BLaER1 treated with 17β-estradiol and CSF1 and Interleukin-3, amounts not matched to agents 10 nM and 100 nM (cell line): ENCODE data around the gene CDCA4.

Experiments
- H3K27ac ChIP-seq, 11 experiments: shearing (Covaris generic); formaldehyde crosslinking; 2 replicates each; pipeline ENCODE4 v1.8.1; 2022
- H3K27me3 ChIP-seq, 11 experiments: shearing (Covaris generic); formaldehyde crosslinking; 2 replicates each; pipeline ENCODE4 v1.8.1; 2022
- H3K36me3 ChIP-seq, 11 experiments: shearing (Covaris generic); formaldehyde crosslinking; 2 replicates each; pipeline ENCODE4 v1.8.1; 2022
- H3K4me1 ChIP-seq, 10 experiments: shearing (Covaris generic); formaldehyde crosslinking; 2 replicates each; pipeline ENCODE4 v1.8.1; 2022
- H3K4me2 ChIP-seq, 11 experiments: shearing (Covaris generic); formaldehyde crosslinking; 2 replicates each; pipeline ENCODE4 v1.8.1; 2022
- H3K4me3 ChIP-seq, 10 experiments: shearing (Covaris generic); formaldehyde crosslinking; 2 replicates each; pipeline ENCODE4 v1.8.1; 2022
- H3K9ac ChIP-seq, 11 experiments: shearing (Covaris generic); formaldehyde crosslinking; 2 replicates each; pipeline ENCODE4 v1.8.1; 2022
- H3K9me3 ChIP-seq, 11 experiments: shearing (Covaris generic); formaldehyde crosslinking; replicated peaks in 1 of 11; 2 replicates each; pipeline ENCODE4 v1.8.1; 2022
- H4K20me1 ChIP-seq, 11 experiments: shearing (Covaris generic); formaldehyde crosslinking; 2 replicates each; pipeline ENCODE4 v1.8.1; 2022
- Cebpa-rat ChIP-seq, 11 experiments: shearing (Covaris generic); IDR thresholded peaks; 2 replicates each; pipeline ENCODE4 v1.8.1; 2022

The CDCA4 gene

DNA sequence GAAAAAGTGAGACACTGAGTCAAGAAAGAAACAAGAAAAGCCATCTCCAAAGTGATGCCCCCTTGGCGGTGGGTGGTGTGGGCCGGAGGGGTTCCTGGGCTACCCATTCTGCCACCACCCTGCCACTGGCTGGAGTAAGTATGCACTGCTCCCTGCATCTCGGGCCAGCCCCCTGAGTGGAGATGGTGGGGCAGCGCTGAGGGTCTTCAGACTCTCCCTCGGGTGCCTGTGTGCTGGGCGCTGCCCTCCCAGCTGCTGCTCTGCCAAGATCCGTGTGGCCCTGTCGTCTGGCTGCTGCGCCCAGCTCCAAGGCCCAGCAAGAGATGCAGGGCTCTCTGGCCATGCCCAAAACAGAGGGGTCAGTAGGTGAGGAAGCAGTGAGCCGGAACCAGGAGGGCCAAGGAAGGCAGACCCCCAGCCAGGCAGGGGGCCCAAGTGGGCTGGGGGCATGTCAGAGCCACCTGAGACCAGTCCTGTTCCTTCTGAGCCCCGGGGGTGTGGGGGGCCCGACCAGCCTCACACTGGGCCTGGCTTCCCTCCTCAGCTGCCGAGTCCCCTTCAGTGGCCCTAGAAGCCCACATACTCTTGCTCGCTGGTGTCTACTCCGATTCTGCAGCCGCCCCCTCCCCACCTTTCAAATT lies 39.2 kb upstream of the CDCA4 start:
- Histone ChIP-seq H3K27ac (peak overlapping the region; percentile 78 to 96 (median 93)), H3K4me2 (peak overlapping the region; percentile 96 to 100 (median 98)), H3K4me3 (peak overlapping the region; percentile 12 to 82 (median 66); a peak in 18 of 20 replicates), H3K36me3 (peaks cover 23 to 32% (median 30%) of the 10 kb centered on the region in 11 experiments), H3K27me3 (no peaks in the 10 kb centered on the region), H4K20me1 (peaks cover 0 to 59% (median 43%) of the 10 kb centered on the region in 11 experiments; a peak in 18 of 22 replicates), H3K9me3 (no peaks in the 10 kb centered on the region), H3K4me1 (peaks cover 69 to 79% (median 74%) of the 10 kb centered on the region in 10 experiments), H3K9ac (peak overlapping the region; percentile 74 to 93 (median 87))
- no peak for TF ChIP-seq Cebpa-rat (IDR thresholded peaks at IDR 0.05)

DNA sequence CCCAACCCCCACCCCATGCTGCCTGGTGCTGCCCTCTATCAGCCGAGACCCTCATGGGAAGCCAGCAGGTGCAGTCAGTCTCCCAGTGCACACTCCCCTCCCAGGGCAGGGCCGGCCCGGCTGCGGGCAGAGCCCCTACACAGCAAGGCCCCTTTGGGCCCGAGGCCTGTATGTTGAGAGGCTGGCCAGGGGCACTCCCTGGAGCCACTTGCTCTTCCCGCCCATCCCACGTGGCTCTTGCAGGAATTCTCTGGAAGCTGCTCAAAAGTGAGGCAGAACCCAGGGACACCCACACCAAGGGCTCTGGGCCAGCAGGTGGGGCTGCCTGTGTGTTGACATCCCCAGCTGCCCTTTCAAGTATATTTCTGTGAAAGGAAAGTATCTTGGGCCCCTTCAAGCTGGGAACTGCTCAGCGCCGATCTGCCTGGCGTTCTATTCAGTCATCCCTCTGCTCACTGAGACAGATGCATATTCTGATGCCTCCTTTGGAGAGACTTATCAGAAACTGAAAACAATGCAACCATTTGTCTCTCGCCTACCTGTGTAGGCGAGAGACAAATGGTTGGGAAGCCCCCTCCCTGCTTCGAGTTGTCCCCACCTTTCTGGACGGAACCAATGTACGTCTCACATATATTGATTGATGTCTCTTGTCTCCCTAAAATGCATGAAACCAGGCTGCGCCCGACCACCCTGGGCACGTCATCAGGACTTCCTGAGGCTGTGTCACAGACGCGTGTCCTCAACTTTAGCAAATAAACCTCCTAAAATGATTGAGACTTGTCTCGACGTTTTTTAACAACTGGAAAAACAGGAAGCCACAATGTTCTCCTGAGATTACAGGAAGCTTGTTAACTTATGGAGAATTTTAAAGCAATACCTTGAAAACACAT lies 38.4 kb upstream of the CDCA4 start:
- no peaks in the 10 kb centered on the region for H3K9me3 ChIP-seq
- no peaks in the 10 kb centered on the region for H3K27me3 ChIP-seq
- peaks cover 64 to 72% (median 67%) of the 10 kb centered on the region in 10 experiments for H3K4me1 ChIP-seq
- H3K36me3 ChIP-seq, result peaks cover 31 to 39% (median 37%) of the 10 kb centered on the region in 11 experiments
- peak overlapping the region; percentile 74 to 93 (median 87); a peak in 21 of 22 replicates for H3K9ac ChIP-seq
- peak overlapping the region; percentile 96 to 100 (median 98) for H3K4me2 ChIP-seq
- no peak for TF ChIP-seq Cebpa-rat (IDR thresholded peaks at IDR 0.05)
- peaks cover 0 to 63% (median 50%) of the 10 kb centered on the region in 11 experiments; a peak in 19 of 22 replicates for H4K20me1 ChIP-seq
- H3K27ac ChIP-seq, result peak overlapping the region; percentile 78 to 96 (median 93)
- peak overlapping the region; percentile 12 to 82 (median 66); a peak in 15 of 20 replicates for H3K4me3 ChIP-seq

DNA sequence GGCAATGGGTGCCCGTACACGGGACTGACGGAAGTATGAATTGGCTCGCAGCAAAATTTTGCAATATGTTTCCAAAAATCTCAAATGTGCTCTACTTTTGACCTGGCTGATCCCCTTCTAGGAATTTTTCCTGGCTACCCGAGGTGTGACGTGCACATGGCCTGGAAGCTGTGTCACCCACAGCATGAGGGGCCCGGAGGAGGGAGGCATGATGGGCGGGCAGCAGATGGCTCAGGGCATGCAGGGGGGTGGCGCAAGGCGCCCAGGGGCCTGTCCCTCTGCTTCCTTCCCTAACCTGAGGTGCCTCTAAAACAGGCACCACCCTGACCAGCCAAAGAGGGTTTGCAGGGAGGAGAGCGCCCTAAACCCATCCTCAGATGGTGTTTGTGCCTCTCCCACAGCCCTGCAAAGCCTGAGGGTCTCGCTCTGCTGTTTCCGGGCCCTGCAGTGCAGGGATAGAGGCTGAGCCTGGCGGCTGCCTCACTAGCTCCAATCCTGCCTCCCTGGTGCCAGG lies 37.7 kb upstream of the CDCA4 start:
- no peak for TF ChIP-seq Cebpa-rat (IDR thresholded peaks at IDR 0.05)
- H3K4me1 ChIP-seq, result peaks cover 57 to 65% (median 60%) of the 10 kb centered on the region in 10 experiments
- peak overlapping the region; percentile 96 to 100 (median 98) for H3K4me2 ChIP-seq
- H3K9me3 ChIP-seq, result no peaks in the 10 kb centered on the region
- H3K27me3 ChIP-seq, result no peaks in the 10 kb centered on the region
- H3K27ac ChIP-seq, result peak overlapping the region; percentile 0 to 96 (median 93); a peak in 20 of 22 replicates
- peak overlapping the region in 9 of 10 experiments; percentile 2 to 82 (median 71); a peak in 12 of 20 replicates for H3K4me3 ChIP-seq
- H3K36me3 ChIP-seq, result peaks cover 38 to 46% (median 44%) of the 10 kb centered on the region in 11 experiments
- peaks cover 5 to 70% (median 57%) of the 10 kb centered on the region in 11 experiments; a peak in 19 of 22 replicates for H4K20me1 ChIP-seq
- peak overlapping the region; percentile 74 to 93 (median 87); a peak in 21 of 22 replicates for H3K9ac ChIP-seq

DNA sequence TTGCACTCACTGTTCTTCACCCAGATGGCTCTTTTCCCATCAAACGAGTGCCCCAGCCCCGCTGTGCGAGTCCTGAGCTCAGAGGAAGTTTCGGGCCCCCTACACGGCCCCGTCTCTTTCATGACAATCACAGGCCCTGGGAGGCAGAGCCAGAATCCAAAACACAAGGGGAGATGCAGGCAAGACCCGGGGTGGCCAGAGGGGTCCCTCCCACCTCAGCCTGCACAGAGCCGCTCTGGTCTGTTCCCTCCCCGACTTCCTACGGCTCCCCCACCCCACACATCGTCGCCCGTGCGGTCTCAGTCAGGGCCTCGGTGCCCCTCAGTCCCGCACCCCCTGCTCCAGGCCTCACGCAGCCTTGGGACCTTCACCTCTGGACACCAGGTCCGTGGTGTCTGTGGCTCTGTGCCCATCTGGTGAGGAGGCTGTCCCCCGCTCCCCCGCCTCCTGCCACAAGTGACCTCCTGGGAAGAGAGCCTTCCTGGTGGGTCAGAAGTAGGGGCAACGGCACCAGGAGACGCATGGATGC lies 35.5 kb upstream of the CDCA4 start:
- peaks cover 34 to 42% (median 38%) of the 10 kb centered on the region in 10 experiments for H3K4me1 ChIP-seq
- no peaks in the 10 kb centered on the region for H3K27me3 ChIP-seq
- TF ChIP-seq Cebpa-rat (IDR thresholded peaks at IDR 0.05), result no peak
- peaks cover 5 to 88% (median 74%) of the 10 kb centered on the region in 11 experiments; a peak in 20 of 22 replicates for H4K20me1 ChIP-seq
- no peak overlapping the region for H3K4me3 ChIP-seq
- peaks cover 55 to 69% (median 66%) of the 10 kb centered on the region in 11 experiments for H3K36me3 ChIP-seq
- peak overlapping the region in 1 of 11 experiments; percentile 28; a peak in 2 of 22 replicates for H3K9ac ChIP-seq
- H3K4me2 ChIP-seq, result no peak overlapping the region
- H3K27ac ChIP-seq, result no peak overlapping the region; a peak in 1 of 22 replicates
- no peaks in the 10 kb centered on the region for H3K9me3 ChIP-seq

DNA sequence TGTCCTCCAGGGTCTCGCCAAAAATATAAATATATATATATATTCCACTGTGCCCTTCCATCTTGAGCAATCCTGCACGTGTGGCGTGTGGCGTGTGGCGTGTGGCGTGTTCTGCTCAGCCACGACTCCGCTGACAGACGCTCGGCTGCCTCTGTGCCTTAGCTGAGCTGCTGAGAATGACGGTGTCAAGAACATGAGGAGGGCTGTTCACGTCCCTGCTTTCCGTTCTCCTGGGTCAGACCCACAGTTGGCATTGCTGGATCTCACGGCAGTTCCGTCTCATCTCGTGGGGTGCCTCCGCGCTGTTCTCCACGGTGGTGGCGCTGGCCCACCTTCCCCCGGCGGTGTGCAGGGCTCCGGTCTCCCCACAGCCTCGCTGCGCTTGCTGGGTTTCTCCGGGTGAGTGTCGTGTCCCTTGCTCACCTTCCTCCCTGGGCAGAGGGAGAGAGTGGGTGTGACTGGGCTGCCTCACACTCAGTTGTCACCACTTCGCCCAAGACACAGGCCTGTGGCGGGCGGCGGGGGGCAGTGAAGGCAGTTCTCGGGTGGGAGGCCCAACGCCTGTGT lies 34.9 kb upstream of the CDCA4 start:
- no peak for TF ChIP-seq Cebpa-rat (IDR thresholded peaks at IDR 0.05)
- H3K9ac ChIP-seq, result no peak overlapping the region; a peak in 1 of 22 replicates
- no peaks in the 10 kb centered on the region for H3K27me3 ChIP-seq
- no peak overlapping the region for H3K4me3 ChIP-seq
- peaks cover 29 to 37% (median 32%) of the 10 kb centered on the region in 10 experiments for H3K4me1 ChIP-seq
- no peak overlapping the region; a peak in 1 of 22 replicates for H3K27ac ChIP-seq
- H3K36me3 ChIP-seq, result peaks cover 60 to 74% (median 71%) of the 10 kb centered on the region in 11 experiments
- H4K20me1 ChIP-seq, result peaks cover 11 to 94% (median 74%) of the 10 kb centered on the region in 11 experiments; a peak in 21 of 22 replicates
- H3K9me3 ChIP-seq, result no peaks in the 10 kb centered on the region
- H3K4me2 ChIP-seq, result no peak overlapping the region

DNA sequence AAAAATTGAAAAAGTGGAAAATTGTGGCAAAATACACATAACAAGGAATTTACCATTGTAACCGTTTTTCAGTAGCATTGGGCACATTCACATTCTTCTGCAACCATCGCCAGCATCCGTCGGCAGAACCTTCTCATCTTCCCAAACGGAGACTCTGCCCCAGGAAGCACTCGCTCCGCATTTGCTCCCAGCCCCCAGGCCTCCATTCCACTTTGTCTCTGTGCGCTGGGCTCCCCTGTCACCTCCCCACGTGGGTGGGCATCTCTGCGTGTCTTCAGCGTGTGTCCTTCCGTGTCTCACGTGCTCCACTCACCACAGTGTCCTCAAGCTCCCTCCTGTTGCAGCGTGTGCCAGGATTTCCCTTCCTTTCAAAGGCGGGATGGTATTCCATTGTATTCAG lies 34.5 kb upstream of the CDCA4 start:
- Histone ChIP-seq H3K4me1 (peaks cover 24 to 32% (median 27%) of the 10 kb centered on the region in 10 experiments), H3K9me3 (no peaks in the 10 kb centered on the region), H3K27ac (no peak overlapping the region), H3K4me2 (no peak overlapping the region), H3K4me3 (no peak overlapping the region), H3K27me3 (no peaks in the 10 kb centered on the region), H3K9ac (no peak overlapping the region), H3K36me3 (peaks cover 65 to 79% (median 76%) of the 10 kb centered on the region in 11 experiments), H4K20me1 (peaks cover 15 to 98% (median 76%) of the 10 kb centered on the region in 11 experiments; a peak in 21 of 22 replicates)
- TF ChIP-seq Cebpa-rat (IDR thresholded peaks at IDR 0.05), result no peak

DNA sequence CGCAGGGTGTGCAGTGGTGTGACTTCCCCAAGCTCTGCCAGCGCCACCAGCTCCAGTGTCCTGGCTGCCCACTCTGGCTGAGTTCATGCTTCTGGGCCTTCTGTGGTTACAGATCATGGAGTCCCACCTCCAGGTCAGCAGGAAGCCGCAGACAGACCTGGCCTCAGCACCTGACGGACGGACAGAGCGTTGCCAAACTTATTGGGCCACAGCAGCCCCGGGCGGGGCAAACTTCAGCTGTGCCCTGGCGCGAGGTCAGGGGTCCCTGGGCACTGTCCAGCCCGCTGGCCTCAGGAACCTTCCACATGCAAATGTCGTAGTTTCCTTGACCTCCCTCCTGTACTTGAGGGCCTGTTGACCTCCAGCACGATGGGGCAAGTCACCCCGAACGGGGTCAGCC lies 33.1 kb upstream of the CDCA4 start:
- Histone ChIP-seq H3K4me2 (no peak overlapping the region), H3K27ac (no peak overlapping the region), H3K27me3 (no peaks in the 10 kb centered on the region), H3K9ac (0 out of 22 replicates have a peak overlapping the region, but pooled peaks of 1 of the 11 experiments have one; percentile 15), H3K4me1 (peaks cover 11 to 19% (median 14%) of the 10 kb centered on the region in 10 experiments), H3K9me3 (no peaks in the 10 kb centered on the region), H4K20me1 (peaks cover 23 to 100% (median 80%) of the 10 kb centered on the region in 11 experiments; a peak in 21 of 22 replicates), H3K4me3 (no peak overlapping the region), H3K36me3 (peaks cover 78 to 92% (median 90%) of the 10 kb centered on the region in 11 experiments)
- no peak for TF ChIP-seq Cebpa-rat (IDR thresholded peaks at IDR 0.05)

DNA sequence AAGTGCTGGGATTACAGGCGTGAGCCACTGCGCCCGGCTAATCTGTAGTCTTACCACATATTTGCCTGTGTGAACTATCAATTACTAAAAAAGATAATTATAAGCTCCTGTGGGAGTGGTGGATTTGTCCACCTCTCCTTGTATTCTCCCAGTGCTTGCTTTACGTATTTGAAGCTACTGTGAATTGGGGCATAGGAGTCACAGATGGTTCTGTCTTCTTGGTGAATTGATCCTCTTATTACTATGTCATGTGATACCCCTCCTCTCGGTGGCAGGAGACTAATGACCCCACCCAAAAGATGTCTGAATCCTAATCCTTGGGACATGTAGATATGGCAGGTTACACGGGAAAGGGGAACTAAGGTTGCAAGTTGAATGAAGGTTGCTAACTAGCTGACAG lies 32.5 kb upstream of the CDCA4 start:
- Histone ChIP-seq H3K27ac (no peak overlapping the region), H3K4me2 (no peak overlapping the region), H3K9ac (0 out of 22 replicates have a peak overlapping the region, but pooled peaks of 1 of the 11 experiments have one; percentile 15), H3K4me3 (no peak overlapping the region), H3K36me3 (peaks cover 82 to 97% (median 92%) of the 10 kb centered on the region in 11 experiments), H3K27me3 (no peaks in the 10 kb centered on the region), H3K9me3 (no peaks in the 10 kb centered on the region), H3K4me1 (peaks cover 5 to 13% (median 8%) of the 10 kb centered on the region in 10 experiments), H4K20me1 (peaks cover 23 to 99% (median 77%) of the 10 kb centered on the region in 11 experiments; a peak in 21 of 22 replicates)
- TF ChIP-seq Cebpa-rat (IDR thresholded peaks at IDR 0.05), result no peak
